ENCODE data around the gene KRT1. TPM values are rescaled to one million over a fixed set of nuclear protein-coding genes. Genes with fewer than 3 reads are reported as not detected.
A peak's percentile ranks its signal among the peaks of the same experiment; 100 is the strongest.

Gene KRT1
- total RNA-seq, 4 donors from 2014 or later, result not detected

DNA sequence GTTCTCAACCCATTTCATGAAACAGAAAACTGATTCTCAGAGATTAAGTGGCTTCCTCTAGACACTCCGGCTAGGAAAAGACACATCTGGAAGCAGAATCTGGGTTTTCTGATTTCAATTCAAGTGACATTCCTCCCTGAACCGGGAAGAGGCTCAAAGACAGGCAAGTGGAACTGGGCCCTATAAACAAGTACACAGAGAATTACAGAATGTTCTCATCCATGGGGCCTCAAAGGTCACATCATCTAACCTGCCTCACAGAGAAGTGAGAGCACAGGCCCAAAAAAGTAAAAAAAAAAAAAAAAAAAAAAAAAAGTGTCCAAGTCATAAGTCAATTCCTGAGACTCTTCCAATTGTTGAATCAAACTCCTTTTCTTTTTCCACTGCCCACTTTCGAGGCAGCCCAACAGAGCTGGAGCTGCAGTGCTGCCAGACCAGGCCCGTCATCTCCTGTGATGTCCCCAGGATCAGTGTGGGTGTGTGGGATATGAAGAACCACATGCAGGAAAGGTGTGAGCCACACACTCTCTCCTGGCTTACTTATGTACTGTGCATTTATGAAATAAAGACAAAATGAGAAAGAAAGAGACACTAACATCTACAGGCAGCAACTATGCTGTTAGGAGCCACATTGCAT is 2.8 kb upstream of the KRT1 start:
- peak overlapping the region in 2 of 4 donors; percentile 10 to 37 for H3K27ac ChIP-seq (replicated peaks in 1 of 4)
- intact Hi-C loops (cut with DNase I), result no loop called here
- no peak for DNase-seq (ENCODE audit: extremely low spot score)
- 55% methylated on average over 4 of the region's 4 CpGs for WGBS
- H3K4me3 ChIP-seq, result no peak overlapping the region
- peaks cover 0 to 48% (median 0%) of the 10 kb centered on the region in 4 donors for H3K27me3 ChIP-seq
- H3K4me1 ChIP-seq, result peaks cover 0 to 10% (median 4%) of the 10 kb centered on the region in 4 donors
- H3K36me3 ChIP-seq, result no peaks in the 10 kb centered on the region
- H3K9me3 ChIP-seq, result no peaks in the 10 kb centered on the region
- no peak for TF ChIP-seq POLR2A (IDR thresholded peaks at IDR 0.05; ENCODE audit: low read depth)
- TF ChIP-seq EP300 (IDR thresholded peaks at IDR 0.05), result no peak
- TF ChIP-seq POLR2AphosphoS5 (IDR thresholded peaks at IDR 0.05), result no peak
- TF ChIP-seq, protein P1, sequence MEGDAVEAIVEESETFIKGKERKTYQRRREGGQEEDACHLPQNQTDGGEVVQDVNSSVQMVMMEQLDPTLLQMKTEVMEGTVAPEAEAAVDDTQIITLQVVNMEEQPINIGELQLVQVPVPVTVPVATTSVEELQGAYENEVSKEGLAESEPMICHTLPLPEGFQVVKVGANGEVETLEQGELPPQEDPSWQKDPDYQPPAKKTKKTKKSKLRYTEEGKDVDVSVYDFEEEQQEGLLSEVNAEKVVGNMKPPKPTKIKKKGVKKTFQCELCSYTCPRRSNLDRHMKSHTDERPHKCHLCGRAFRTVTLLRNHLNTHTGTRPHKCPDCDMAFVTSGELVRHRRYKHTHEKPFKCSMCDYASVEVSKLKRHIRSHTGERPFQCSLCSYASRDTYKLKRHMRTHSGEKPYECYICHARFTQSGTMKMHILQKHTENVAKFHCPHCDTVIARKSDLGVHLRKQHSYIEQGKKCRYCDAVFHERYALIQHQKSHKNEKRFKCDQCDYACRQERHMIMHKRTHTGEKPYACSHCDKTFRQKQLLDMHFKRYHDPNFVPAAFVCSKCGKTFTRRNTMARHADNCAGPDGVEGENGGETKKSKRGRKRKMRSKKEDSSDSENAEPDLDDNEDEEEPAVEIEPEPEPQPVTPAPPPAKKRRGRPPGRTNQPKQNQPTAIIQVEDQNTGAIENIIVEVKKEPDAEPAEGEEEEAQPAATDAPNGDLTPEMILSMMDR (IDR thresholded peaks at IDR 0.05), result no peak

DNA sequence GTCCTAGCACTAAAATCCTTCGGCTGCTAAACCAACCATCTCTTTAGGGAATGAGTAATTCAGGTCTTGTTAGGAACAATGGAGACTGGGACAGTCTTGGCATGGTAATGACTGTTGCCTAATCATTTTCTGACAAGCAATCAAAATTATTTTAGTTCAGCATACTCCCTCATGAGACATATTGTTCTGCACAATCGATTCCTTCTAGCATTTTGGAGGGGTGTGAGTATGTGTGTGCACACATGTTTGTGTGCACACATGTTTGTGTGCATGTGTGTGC is 2.1 kb upstream of the KRT1 start:
- Histone ChIP-seq H3K4me3 (no peak overlapping the region), H3K9me3 (no peaks in the 10 kb centered on the region), H3K27ac (replicated peaks in 1 of 4) (peak overlapping the region in 1 of 4 donors; percentile 37), H3K36me3 (no peaks in the 10 kb centered on the region), H3K4me1 (peaks cover 0 to 10% (median 4%) of the 10 kb centered on the region in 4 donors), H3K27me3 (peaks cover 0 to 41% (median 0%) of the 10 kb centered on the region in 4 donors)
- 100% methylated on average over 2 of the region's 2 CpGs for WGBS
- intact Hi-C loops (cut with DNase I), result no loop called here
- TF ChIP-seq POLR2A (IDR thresholded peaks at IDR 0.05; ENCODE audit: low read depth), result no peak
- no peak for TF ChIP-seq EP300 (IDR thresholded peaks at IDR 0.05)
- TF ChIP-seq, protein P1 (IDR thresholded peaks at IDR 0.05), result no peak
- TF ChIP-seq POLR2AphosphoS5 (IDR thresholded peaks at IDR 0.05), result no peak
- DNase-seq (ENCODE audit: extremely low spot score), result no peak

DNA sequence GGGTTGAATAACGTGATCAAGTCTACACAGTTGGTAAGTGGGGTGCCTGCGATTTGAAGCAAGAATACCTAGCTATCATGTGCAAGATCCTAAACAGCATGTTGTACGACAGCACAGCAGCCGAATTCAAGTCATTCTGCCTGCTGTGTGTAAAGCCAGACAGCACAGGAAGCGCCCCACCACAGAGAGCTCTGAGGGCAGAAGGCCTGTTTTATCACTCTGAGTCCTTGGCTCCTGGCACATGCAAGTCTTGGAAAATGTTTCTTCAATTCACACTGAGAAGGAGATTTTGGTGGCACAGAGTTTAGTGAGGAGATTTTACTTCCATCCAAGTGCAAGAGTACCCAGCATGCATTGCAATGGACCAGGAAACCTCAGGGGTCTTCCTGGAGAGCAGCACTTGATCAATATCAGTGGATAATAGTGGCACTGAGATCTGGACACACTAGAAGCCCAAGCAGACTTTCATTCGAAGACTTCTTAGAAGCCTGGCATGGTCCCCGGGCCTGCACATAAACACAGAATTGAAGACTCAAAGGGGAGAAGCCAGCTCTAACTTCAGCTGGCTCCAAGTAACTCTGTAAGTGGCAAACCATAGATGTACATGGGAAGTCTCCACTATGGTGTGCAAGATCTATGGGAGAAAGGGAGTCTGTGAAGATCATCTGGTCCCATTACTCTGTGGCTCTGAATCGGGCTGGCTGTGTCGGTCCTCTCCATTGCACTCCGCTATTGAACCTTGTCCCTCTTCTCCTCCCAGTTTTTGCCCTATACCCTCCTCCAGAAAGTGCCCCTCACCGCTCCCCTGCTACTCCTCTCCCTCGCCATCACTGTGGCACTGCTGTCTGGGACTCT is 1.5 kb upstream of the KRT1 start:
- no peak for DNase-seq (ENCODE audit: extremely low spot score)
- intact Hi-C loops (cut with DNase I), result no loop called here
- Histone ChIP-seq H3K4me3 (no peak overlapping the region), H3K27me3 (peaks cover 0 to 35% (median 0%) of the 10 kb centered on the region in 4 donors), H3K9me3 (no peaks in the 10 kb centered on the region), H3K4me1 (peaks cover 0 to 10% (median 4%) of the 10 kb centered on the region in 4 donors), H3K27ac (replicated peaks in 1 of 4) (no peak overlapping the region), H3K36me3 (no peaks in the 10 kb centered on the region)
- TF ChIP-seq, protein P1 (IDR thresholded peaks at IDR 0.05), result no peak
- TF ChIP-seq EP300 (IDR thresholded peaks at IDR 0.05) (no peak), POLR2A (IDR thresholded peaks at IDR 0.05; ENCODE audit: low read depth) (no peak), POLR2AphosphoS5 (IDR thresholded peaks at IDR 0.05) (no peak)
- 81% methylated on average over 12 of the region's 12 CpGs for WGBS

DNA sequence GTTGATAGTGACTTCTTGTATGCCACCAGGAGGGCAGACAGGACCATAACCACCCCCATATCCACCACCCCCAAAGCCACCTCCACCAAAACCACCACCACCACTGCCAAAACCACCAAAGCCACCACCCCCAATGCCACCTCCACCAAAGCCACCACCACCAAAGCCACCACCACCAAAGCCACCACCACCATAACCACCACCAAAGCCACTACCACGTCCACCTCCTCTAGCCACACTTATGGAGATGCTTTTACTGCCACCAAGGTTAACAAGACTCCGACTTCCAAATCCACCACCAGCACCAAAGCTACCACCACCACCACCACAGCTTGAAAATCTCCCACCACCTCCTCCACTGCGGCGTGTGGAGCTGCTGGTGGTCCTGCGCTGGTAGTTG is 332 bp downstream of the KRT1 start:
- Histone ChIP-seq H3K9me3 (no peaks in the 10 kb centered on the region), H3K4me1 (peaks cover 0 to 17% (median 5%) of the 10 kb centered on the region in 4 donors), H3K4me3 (no peak overlapping the region), H3K27ac (replicated peaks in 1 of 4) (no peak overlapping the region), H3K36me3 (no peaks in the 10 kb centered on the region), H3K27me3 (peaks cover 0 to 18% (median 0%) of the 10 kb centered on the region in 4 donors)
- intact Hi-C loops (cut with DNase I), result no loop called here
- WGBS, result 94% methylated on average over 5 of the region's 5 CpGs
- no peak for DNase-seq (ENCODE audit: extremely low spot score)
- TF ChIP-seq, protein P1 (IDR thresholded peaks at IDR 0.05), result no peak
- TF ChIP-seq POLR2A (IDR thresholded peaks at IDR 0.05; ENCODE audit: low read depth) (no peak), POLR2AphosphoS5 (IDR thresholded peaks at IDR 0.05) (no peak), EP300 (IDR thresholded peaks at IDR 0.05) (no peak)

Measured in esophagus muscularis mucosa (tissue), 4 donors.